Thymus (tissue), 11 donors: ENCODE results near the gene RPS6KA4. TPM values are rescaled to one million over a fixed set of nuclear protein-coding genes. Genes with fewer than 3 reads are reported as not detected.
A peak's percentile ranks its signal among the peaks of the same experiment; 100 is the strongest.

Experiments
- DNase-seq, 9 donors: peaks; one replicate each; pipeline ENCODE4 v3.0.0-alpha.2; 2013; ENCODE audit warnings: low spot score in 9 of 9, low read depth in 6 of 9, missing footprints in 1 of 9
- H3K27ac ChIP-seq, 2 donors: one replicate each; pipeline ENCODE4 v1.5.1; 2013; ENCODE audit warnings: control low read depth in 1 of 2, low read depth in 1 of 2, low read length in 1 of 2, mild to moderate bottlenecking in 1 of 2, moderate library complexity in 1 of 2
- H3K27me3 ChIP-seq, 2 donors: one replicate each; pipeline ENCODE4 v1.5.1; 2013; ENCODE audit warnings: low read length in 1 of 2; ENCODE audit not compliant: control insufficient read depth in 2 of 2, insufficient read depth in 1 of 2
- H3K36me3 ChIP-seq, 2 donors: one replicate each; pipeline ENCODE4 v1.5.1; 2013; ENCODE audit warnings: low read length in 1 of 2, mild to moderate bottlenecking in 1 of 2, moderate library complexity in 1 of 2; ENCODE audit not compliant: control insufficient read depth in 2 of 2, insufficient read depth in 2 of 2
- H3K4me1 ChIP-seq, 2 donors: one replicate each; pipeline ENCODE4 v1.5.1; 2013; ENCODE audit warnings: low read length in 2 of 2; ENCODE audit not compliant: control insufficient read depth in 2 of 2, insufficient read depth in 2 of 2
- H3K4me3 ChIP-seq, 2 donors: one replicate each; pipeline ENCODE4 v1.5.1; 2013; ENCODE audit warnings: low read length in 2 of 2, control low read depth in 1 of 2, mild to moderate bottlenecking in 1 of 2
- H3K9me3 ChIP-seq, 2 donors: one replicate each; pipeline ENCODE4 v1.5.1; 2013; ENCODE audit warnings: low read length in 1 of 2, mild to moderate bottlenecking in 1 of 2; ENCODE audit not compliant: control insufficient read depth in 2 of 2, insufficient read depth in 1 of 2
- WGBS: extraction: QIAGEN DNeasy Blood & Tissue Kit; methylation state at CpG from one replicate; pipeline ENCODE4 v1.1.7; 2013; 5-methylcytosine and 5-hydroxymethylcytosine counted together
- polyA plus RNA-seq: library from polyadenylated mRNA; stranded (reverse); fragments of 200-250 nt; gene quantifications from one replicate; pipeline ENCODE4 v1.2.3, GENCODE V29; 2013
- total RNA-seq: library from RNA; stranded (reverse); fragments of 120-200 nt; gene quantifications from one replicate; pipeline ENCODE4 v1.2.4, GENCODE V29; 2013
- donor health status: healthy.

Gene RPS6KA4
- total and polyA plus RNA-seq, 2 donors: 17.8 to 24.6 TPM

DNA sequence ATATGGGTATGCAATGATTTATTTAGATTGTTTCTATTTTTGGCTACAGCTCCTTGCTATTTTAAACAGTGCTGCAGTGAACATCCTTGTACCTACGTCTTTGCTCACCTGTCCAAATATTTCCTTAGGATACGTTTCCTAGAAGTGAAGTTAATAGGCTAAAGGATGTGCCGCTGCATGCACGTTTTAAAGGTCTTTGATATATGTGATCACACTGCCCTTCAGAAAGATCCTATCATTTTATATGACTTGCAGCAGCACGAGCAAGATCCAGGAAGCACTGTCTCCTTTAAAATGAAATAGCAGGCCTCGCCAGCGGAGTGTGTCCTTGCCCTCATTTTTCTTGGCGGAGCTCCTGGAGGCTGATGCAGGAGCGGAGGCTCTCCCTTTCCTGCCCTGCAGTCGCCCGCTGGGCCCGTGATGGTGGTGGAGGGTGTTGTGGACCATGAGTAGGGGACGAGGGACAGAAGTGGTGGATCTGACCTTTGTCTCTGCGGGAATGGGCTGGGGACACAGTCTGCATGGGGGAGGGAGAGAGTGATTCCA, 19.4 kb downstream of the RPS6KA4 start:
- no peak for DNase-seq
- peak overlapping the region in 1 of 2 donors; percentile 32 for H3K27ac ChIP-seq
- no peaks in the 10 kb centered on the region for H3K9me3 ChIP-seq
- H3K4me3 ChIP-seq: no peak overlapping the region
- no peaks in the 10 kb centered on the region for H3K27me3 ChIP-seq
- H3K4me1 ChIP-seq: peaks cover 0 to 4% of the 10 kb centered on the region in 2 donors
- H3K36me3 ChIP-seq: no peaks in the 10 kb centered on the region
- 89% methylated on average over 14 of the region's 14 CpGs for WGBS

DNA sequence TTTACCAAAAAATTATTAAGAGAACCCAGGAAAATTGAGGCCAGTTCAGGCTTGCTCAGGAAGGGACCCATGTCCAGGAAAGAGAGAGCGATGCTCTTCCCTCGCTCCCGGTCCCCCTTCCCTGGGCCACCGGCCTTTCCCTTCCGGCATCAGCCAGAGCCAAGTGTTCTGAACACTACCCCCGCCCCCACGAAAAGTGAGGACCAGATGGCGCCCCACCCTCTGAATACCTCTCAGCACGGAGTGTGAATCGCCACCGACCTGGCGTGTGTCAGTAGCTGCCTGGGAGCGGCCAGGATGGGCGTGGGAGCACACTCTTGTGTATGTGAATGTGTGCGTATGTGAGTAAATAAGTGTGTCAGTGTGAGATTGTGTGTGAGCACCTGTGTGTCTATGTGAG, 20.2 kb downstream of the RPS6KA4 start:
- 91% methylated on average over 15 of the region's 15 CpGs for WGBS
- no peaks in the 10 kb centered on the region for H3K27me3 ChIP-seq
- no peak overlapping the region for H3K27ac ChIP-seq
- H3K4me1 ChIP-seq: peaks cover 0 to 3% of the 10 kb centered on the region in 2 donors
- no peak for DNase-seq
- H3K36me3 ChIP-seq: no peaks in the 10 kb centered on the region
- no peak overlapping the region for H3K4me3 ChIP-seq
- H3K9me3 ChIP-seq: no peaks in the 10 kb centered on the region

DNA sequence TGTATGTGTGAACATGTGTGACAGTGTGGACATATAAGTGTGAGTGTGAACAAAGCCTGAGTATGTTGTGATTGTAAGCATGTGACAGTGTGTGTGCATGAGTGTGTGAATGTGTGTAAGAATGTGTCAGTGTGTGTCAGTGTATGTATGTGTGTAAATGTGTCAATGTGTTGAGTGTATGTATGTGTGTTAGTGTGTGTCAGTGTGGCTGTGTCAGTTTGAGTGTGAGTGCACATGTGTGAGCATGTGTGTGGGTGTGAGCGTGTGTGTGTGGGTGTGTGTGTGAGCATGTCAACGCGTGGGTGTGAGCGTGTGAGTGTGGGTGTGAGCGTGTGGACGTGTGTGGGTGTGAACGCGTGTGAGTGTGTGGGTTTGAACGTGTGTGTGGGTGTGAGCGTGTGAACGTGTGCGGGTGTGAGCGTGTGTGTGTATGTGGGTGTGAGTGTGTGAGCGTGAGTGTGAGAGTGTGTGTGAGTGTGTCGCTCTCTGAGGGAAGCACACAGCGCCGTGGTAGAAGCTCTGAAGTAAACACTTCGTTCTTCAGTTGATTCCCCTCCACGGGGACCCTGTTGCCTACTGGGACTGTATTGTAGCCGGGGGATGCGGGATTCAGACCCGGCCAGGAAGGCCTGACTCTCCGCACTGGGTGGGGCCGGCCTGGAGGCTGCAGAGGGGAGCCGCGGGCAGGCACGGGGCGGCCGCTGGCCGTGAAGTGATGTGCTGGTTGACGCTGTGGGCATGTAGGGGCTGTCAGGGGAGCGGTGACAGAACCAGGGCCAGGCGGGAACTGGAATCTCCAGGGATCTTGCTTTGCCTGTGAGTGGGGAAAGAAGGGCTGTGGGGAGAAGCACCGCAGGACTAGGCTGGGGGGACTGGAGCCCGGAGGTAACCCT, 21.1 kb downstream of the RPS6KA4 start:
- Histone ChIP-seq H3K4me3 (no peak overlapping the region), H3K27me3 (no peaks in the 10 kb centered on the region), H3K9me3 (no peaks in the 10 kb centered on the region), H3K4me1 (peaks cover 0 to 6% of the 10 kb centered on the region in 2 donors), H3K27ac (no peak overlapping the region), H3K36me3 (no peaks in the 10 kb centered on the region)
- no peak for DNase-seq
- WGBS: 94% methylated on average over 35 of the region's 35 CpGs

DNA sequence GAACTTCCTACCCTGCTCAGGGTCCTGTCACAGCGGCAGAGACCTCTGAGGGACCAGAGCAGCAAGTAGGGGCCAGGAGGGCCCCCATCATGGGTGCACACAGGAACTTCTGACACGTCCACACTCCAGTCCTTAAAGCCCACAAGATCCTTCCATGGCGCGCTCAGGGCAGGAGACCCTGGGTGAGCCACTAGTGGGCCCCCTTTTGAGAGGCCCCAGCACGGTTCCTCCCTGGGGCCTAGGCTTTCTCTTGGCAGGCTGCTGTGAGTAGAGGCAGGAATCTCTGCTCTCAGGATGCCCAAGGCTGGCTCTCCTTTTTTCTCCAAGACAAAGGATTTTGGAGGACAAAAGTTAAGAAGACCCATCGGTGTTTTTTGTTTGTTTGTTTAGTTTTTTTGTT, 22.4 kb downstream of the RPS6KA4 start:
- WGBS: 76% methylated on average over 6 of the region's 6 CpGs

DNA sequence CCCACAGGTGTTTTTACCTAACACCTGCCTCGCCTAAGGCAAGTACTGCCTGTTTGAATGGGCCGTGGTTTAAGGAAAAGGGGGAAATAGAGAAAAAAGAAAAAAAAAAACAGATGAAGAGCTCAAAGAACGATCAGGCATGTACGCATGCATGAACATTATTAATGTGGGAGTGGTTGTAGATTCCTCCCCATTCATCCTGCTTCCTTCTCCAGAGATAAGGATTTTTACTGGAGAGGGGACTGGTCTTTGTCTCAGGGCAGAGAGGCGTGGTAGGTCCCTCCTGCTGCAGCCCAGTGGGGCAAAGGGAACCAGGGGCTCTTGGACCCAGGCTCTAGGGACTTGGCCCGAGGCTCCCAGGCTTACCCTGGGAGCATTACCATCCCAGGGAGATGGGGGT, 23.1 kb downstream of the RPS6KA4 start:
- Histone ChIP-seq H3K27ac (no peak overlapping the region), H3K9me3 (no peaks in the 10 kb centered on the region), H3K27me3 (no peaks in the 10 kb centered on the region), H3K36me3 (no peaks in the 10 kb centered on the region), H3K4me3 (no peak overlapping the region), H3K4me1 (peaks cover 0 to 23% of the 10 kb centered on the region in 2 donors)
- DNase-seq: no peak
- 98% methylated on average over 6 of the region's 6 CpGs for WGBS

More for the DNA sequence above, 22.4 kb downstream of the RPS6KA4 start:
- DNase-seq: no peak
- H3K9me3 ChIP-seq: no peaks in the 10 kb centered on the region
- peaks cover 0 to 18% of the 10 kb centered on the region in 2 donors for H3K4me1 ChIP-seq
- no peak overlapping the region for H3K27ac ChIP-seq
- H3K36me3 ChIP-seq: no peaks in the 10 kb centered on the region
- no peaks in the 10 kb centered on the region for H3K27me3 ChIP-seq
- H3K4me3 ChIP-seq: no peak overlapping the region

DNA sequence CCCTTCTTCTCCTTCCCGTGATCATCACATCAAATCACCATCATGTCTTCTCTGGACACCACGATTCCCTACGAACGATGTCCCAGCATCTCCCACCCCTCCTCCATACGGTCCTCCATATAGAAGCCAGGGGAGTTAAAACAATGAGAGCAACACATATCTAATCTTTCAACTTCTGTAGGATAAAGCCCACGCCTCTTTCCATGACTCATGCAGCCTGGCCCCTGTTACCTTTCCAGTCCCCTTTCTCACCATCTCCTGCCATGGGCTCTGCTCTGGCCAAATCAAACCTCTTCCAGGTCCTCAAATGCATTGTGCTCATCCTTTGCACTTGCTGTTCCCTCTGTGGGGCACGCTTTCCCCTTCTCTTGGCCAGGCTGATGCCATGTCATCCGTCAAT, 23.6 kb downstream of the RPS6KA4 start:
- Histone ChIP-seq H3K4me1 (peaks cover 0 to 24% of the 10 kb centered on the region in 2 donors), H3K27me3 (no peaks in the 10 kb centered on the region), H3K27ac (no peak overlapping the region), H3K9me3 (no peaks in the 10 kb centered on the region), H3K4me3 (no peak overlapping the region), H3K36me3 (no peaks in the 10 kb centered on the region)
- no peak for DNase-seq
- 97% methylated on average over 8 of the region's 8 CpGs for WGBS

DNA sequence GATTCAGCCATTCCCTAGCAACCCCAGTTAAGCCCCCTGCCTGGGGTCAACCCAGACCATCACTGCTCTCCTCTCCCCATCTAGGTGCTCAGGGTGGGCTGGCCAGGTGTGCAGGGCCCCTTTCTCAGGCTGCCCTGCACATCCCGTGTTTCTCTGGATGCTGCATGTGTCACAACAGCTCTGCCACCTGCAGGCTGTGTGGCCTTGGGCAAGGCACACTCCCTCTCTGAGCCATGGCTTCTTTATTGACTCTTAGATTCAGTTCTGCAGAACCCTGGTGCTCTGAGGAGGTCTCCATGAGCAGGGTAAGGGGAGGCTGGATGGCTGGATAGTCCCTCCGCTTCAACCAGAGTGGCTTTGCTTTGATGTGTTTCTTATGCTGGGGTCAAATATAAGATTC, 24.6 kb downstream of the RPS6KA4 start:
- no peaks in the 10 kb centered on the region for H3K9me3 ChIP-seq
- no peak overlapping the region for H3K4me3 ChIP-seq
- H3K4me1 ChIP-seq: peaks cover 0 to 21% of the 10 kb centered on the region in 2 donors
- no peak for DNase-seq
- H3K27ac ChIP-seq: no peak overlapping the region
- 49% methylated on average over 2 of the region's 2 CpGs for WGBS
- no peaks in the 10 kb centered on the region for H3K27me3 ChIP-seq
- no peaks in the 10 kb centered on the region for H3K36me3 ChIP-seq

DNA sequence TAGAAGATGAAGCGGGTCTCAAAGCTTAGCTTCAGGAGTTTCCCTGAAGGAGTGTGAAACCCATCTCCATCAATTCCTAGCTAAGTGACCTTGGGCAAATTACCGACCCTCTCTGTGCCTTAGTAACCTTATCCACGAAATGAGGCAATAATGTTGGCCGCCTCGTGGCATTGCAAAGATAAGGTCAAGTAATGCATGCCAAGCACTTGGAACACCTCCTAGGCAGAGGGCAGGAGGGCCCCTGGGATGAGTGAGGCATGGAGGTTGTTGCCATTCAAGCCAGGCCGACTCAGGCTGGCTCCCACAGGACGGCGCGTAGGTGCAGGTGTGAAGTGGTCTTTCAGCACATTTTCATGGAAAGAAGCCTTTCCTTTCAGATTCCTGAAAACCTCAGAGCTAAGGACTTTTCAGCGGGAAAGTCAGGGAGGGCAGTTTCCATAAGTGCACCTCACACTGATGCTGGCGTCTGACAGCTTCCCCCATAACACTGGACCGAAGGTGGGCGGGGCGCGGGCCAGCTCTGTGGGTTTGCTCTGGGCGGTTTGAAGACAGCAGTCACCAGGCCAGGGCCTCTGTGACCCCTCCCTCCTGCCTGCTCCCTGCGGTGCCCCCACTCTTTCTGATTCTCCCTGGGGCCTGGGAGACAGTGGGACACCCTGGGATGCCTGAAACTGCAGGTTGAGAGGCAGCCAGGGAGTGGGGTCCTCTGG, 25.2 kb downstream of the RPS6KA4 start:
- DNase-seq: no peak
- no peaks in the 10 kb centered on the region for H3K36me3 ChIP-seq
- 85% methylated on average over 17 of the region's 17 CpGs for WGBS

More for the DNA sequence above, 25.2 kb downstream of the RPS6KA4 start:
- Histone ChIP-seq H3K27me3 (no peaks in the 10 kb centered on the region), H3K27ac (no peak overlapping the region), H3K4me3 (no peak overlapping the region), H3K9me3 (no peaks in the 10 kb centered on the region), H3K4me1 (peaks cover 0 to 20% of the 10 kb centered on the region in 2 donors)
